T-helper 1 cell (primary cell): ENCODE data around the gene RAD51B.
"Not testable (repeated sequence)": the region's sequence is repeated elsewhere in the genome, so short reads cannot be mapped to it uniquely, and the experiment has no call there.

Source experiments
- DNase-seq, 5 donors: peaks; one replicate each; pipeline ENCODE4 v3.0.0-alpha.2; 2012 to 2020

The RAD51B gene

DNA sequence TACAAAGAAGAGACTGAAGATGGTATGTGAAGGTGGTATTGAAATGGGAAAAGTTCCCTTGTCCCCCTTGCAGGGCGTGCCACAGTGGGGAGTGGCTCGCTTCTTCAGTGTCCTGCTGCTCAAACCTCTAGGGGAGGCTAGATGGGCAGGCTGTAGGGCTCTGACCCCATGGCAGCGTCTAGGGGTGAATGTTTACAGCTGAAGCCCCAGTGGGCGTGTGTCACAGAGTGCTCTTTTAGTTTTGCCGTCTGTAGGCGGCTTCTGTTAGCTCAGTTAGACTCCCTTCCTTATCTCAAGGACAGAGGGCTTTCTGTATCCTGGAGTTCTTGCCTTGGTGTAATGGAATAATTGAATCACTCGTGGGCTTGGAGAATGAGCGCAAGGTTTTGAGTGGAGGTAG is 266.2 kb downstream of the RAD51B start:
- DNase-seq, result no peak

DNA sequence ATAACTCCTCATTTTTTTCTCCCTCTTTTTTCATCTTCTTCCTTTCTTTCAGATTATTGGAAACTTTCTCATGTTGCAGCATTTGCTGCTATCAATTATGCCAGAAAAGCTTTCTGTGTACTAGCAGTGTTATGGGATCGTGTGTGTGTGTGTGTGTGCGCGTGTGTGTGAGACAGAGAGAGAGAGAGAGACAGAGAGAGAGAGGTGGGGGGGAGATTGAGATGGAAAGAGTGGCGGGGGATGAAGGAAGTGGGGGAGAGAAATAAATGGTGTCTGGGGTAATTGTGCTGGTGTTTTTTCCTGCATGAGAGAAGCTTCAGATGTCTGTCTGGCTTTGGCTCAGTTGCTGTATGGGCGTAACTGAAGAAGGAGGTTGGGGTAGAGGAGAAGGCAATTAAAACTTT is 268.9 kb downstream of the RAD51B start:
- no peak for DNase-seq

DNA sequence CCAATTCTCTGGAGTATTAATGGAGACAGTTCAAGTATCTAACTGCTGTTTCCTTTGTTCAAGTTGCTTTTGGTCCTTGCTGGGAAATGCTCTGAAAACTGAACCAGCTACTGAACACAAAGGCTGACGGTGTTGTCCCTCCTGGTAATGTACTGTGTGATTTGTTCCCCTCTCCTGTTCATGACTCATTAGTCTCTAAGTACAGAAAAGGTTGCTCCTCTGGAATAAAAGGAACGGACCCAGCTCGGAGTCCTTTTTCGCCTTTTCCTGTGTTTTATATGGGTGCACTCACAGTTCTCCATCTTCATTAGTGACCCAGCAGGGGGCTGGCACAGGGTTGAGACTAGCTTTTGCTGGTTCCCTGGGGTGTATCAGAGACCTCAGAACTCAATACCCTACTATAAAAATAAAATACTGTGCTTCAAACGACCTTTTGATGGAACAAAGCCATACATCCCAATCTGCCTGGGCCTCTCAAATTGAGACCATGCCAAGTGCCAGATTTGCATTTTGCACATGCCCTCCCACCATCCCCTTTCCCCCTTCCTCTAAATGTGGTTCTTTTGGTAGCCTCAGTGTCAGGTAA is 269.7 kb downstream of the RAD51B start:
- DNase-seq, result no peak

- no peak for DNase-seq
Observed at GRCh38 chr14:68094158-68094557, 274.6 kb downstream of the RAD51B start.

GRCh38 chr14:68094752-68095151 is 275.2 kb downstream of the RAD51B start:
- no peak for DNase-seq

DNA sequence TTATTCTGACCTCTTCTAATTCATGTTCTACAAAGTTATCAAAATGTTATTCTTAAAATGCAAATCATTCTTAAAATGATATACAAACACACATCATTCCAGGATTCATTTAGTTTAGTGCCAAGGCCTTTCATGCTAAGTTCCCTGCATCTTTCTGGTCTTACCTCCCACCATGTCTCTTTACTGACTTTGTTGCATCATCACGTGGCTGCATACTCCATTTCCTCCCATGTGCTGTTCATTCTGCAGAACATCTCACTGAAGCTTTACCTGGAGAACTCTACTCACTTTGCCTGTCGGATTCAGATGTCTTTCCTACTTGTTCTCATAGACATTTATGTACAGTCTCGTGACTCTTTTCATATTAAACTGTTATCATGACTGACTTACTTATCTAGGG is 278.1 kb downstream of the RAD51B start:
- no peak for DNase-seq

DNA sequence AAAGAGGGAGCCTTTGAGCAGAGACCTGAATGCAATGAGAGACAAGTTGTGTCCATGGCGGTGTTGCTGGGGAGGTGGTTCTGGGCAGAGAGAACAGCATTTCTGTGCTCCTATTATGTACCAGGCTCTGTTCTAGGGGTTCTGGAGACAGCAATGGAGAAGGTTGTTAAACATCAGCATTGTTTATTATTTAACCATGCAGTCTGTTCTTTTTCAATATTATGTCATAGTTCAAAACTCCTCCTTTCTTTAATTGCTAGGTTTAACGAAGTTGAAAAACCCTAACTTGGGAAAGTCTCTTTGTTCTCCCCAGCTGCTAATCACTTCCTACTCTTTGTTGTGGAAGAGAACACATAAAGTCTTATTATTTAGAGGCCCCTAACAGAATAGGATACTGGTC is 279.3 kb downstream of the RAD51B start:
- no peak for DNase-seq

DNA sequence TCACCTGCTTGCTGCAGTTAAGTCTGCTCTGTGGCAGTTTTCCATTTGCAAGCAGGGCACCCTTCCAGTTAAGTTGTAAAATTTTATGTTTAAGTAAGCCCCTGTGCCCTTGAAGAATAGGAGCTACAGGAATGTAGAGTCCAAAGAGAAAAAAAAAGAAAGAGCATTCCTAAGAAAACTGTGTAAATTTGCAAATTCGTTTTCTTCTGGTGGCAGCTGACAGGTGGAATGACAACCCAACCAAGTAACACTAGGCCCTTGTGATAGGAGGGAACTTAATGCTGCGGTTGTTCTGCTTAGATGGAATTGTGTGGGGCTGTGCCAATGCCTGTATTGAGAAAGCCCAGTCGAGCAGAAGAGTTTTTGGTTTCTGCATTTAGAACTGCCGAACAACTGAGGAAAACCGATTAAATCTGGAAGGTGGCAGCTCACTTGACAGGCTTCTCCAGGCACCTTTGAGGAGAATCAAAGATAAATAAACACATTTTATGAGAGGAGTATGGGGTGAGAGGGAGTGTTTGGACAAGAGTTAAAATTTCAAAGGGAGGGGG is 280.0 kb downstream of the RAD51B start:
- no peak for DNase-seq

GRCh38 chr14:68101715-68102301 is 282.2 kb downstream of the RAD51B start:
- DNase-seq, result not testable (repeated sequence)

DNA sequence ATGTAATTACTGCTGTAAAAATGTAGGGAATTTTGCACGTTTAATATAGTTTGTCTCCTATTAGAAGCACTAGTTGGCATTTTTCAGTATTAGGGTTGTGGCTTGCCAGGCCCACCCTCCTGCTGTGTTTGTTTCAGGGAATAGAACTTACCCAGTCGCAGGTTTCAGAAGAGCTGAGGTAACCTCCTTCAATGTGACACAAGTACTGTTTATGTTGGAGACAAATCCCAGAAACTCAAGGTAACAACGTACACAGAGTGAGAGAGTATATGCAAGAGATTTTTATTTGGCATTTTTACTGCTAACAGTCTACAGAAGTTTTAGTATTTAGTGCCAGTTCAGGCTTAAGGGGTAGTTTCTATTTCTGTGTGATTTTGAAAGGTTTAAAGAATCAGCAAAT is 284.3 kb downstream of the RAD51B start:
- no peak for DNase-seq

GRCh38 chr14:68104518-68104917 is 284.9 kb downstream of the RAD51B start:
- DNase-seq, result no peak

DNA sequence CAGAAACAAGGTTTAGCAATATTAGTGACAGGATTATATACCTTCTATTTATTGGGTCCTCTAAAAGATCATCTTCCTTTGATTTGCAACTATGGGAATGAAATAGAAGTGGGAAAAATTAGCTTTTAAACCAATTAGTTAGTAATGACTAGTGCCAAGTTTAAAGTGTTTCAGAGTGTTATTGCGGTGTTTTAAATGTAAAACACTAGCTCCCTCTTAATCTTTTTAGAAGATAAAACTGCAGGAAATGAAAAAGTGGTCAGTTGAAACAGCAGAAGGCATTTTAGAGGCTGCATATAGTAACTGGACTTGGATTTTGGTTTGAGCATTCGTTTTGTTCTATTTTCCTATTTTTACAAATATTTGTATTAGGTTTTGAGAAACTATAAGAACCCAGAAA is 286.2 kb downstream of the RAD51B start:
- DNase-seq, result no peak

DNA sequence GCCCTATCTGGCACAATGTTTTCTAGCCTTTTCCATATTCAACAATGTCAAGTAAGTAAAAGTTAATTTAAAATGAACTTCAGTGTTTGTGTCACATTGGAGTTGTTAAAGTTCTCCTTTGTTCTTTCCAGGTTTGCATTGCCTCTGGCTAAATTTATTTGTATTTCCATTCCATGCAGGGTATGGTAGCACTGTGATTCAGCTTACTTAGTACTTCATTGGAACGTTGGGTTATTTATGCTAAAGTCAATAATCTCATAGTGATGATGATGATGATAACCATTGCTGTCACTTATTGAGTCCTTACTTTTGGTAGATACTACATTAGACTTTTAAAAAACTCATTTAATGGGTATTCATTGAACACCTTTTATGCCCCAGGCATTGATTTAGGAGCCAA is 286.9 kb downstream of the RAD51B start:
- no peak for DNase-seq

- no peak for DNase-seq
Observed at GRCh38 chr14:68106905-68107304, 287.3 kb downstream of the RAD51B start.

DNA sequence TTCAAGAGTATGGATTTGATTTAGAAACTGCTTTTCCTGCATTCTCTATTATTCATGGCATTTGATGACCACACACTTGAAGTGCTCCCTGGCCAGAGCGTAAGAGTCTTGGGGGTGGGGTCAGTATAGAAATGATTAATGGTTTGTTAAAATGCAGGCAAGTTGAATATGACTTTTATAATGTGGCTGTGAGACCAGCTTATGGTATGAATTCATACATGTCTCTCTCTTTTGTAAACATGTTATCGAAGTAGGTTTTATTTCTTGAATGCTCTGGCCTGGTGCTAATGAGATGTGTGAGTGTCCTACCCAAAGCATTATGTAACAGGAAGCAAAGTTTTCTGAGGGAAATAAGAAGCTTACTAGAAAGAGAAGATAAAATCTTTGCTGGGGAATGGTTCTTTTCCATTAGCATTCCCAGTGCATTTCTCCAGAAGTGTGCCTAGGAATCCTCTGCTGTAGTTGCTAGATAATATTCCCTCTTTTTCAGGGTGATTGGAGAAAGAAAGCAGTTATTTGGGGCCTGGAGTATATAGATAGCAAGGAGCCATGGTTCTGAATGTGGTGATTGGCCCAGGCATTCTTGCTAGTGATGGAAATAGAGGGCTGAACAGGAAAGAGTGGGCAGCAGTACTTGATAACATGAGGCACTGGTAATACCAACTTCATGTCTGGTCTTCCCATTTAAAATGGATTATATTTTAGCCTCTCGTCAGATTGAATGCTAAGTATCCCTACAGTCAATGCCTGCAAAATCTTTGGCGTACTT is 289.7 kb downstream of the RAD51B start:
- no peak for DNase-seq

- no peak for DNase-seq
Observed at GRCh38 chr14:68111097-68111852, 291.7 kb downstream of the RAD51B start.

GRCh38 chr14:68111853-68112270 is 292.3 kb downstream of the RAD51B start:
- no peak for DNase-seq

GRCh38 chr14:68112442-68112841 is 292.9 kb downstream of the RAD51B start:
- DNase-seq, result no peak

- no peak for DNase-seq
Observed at GRCh38 chr14:68113343-68113930, 293.9 kb downstream of the RAD51B start.

- DNase-seq, result not testable (repeated sequence)
Observed at GRCh38 chr14:68115952-68116351, 296.4 kb downstream of the RAD51B start.

GRCh38 chr14:68122651-68123050 is 303.1 kb downstream of the RAD51B start:
- no peak for DNase-seq

- DNase-seq, result no peak
Observed at GRCh38 chr14:68124050-68124449, 304.5 kb downstream of the RAD51B start.
